ENCODE data around the gene B4GALT1. TPM values are rescaled to one million over a fixed set of nuclear protein-coding genes. Genes with fewer than 3 reads are reported as not detected.

Gene B4GALT1
- total and polyA plus RNA-seq, 2 donors from 2014 or later: 33.0 to 163 TPM

- peaks cover 0 to 45% (median 33%) of the 10 kb centered on the region in 3 donors for H3K4me1 ChIP-seq (ENCODE audit: control insufficient read depth in 2 of 3, insufficient read depth in 2 of 3, low read depth in 1 of 3, low read length in 3 of 3)
- DNase-seq: peak in 2 of 5 donors; percentile 46 to 71
- peak overlapping the region; percentile 72 to 78 for H3K27ac ChIP-seq (ENCODE audit: low read depth in 2 of 2, low read length in 2 of 2)
Observed at GRCh38 chr9:33151007-33151557, 16.1 kb downstream of the B4GALT1 start.

GRCh38 chr9:33148367-33149014, 18.6 kb downstream of the B4GALT1 start:
- H3K9me3 ChIP-seq (ENCODE audit: control insufficient read depth in 2 of 3, insufficient read depth in 1 of 3, low read length in 3 of 3): no peaks in the 10 kb centered on the region
- FAIRE-seq (no peak), DNase-seq (peak in 1 of 5 donors; percentile 5)
- H3K9ac ChIP-seq (ENCODE audit: low read length in 3 of 3): no peak overlapping the region
- no peak for TF ChIP-seq CTCF (IDR thresholded peaks at IDR 0.05; ENCODE audit: borderline replicate concordance, extremely low read depth, insufficient read depth)
- no peaks in the 10 kb centered on the region for H3K36me3 ChIP-seq (ENCODE audit: control insufficient read depth in 2 of 3, insufficient read depth in 3 of 3, low read length in 3 of 3)
- intact Hi-C loops (cut with DNase I): no loop called here
- no peaks in the 10 kb centered on the region for H3K27me3 ChIP-seq (ENCODE audit: control insufficient read depth, insufficient read depth, low read length)
- H3K4me3 ChIP-seq (ENCODE audit: low read length in 3 of 3): no peak overlapping the region
- no peak overlapping the region for H3K27ac ChIP-seq (ENCODE audit: low read depth in 2 of 2, low read length in 2 of 2)
- H3K4me1 ChIP-seq (ENCODE audit: control insufficient read depth in 2 of 3, insufficient read depth in 2 of 3, low read depth in 1 of 3, low read length in 3 of 3): peaks cover 0 to 53% (median 43%) of the 10 kb centered on the region in 3 donors

More at GRCh38 chr9:33151007-33151557, 16.1 kb downstream of the B4GALT1 start:
- no peak for FAIRE-seq
- Histone ChIP-seq H3K4me3 (ENCODE audit: low read length in 3 of 3) (peak overlapping the region in 1 of 3 donors; percentile 36), H3K36me3 (ENCODE audit: control insufficient read depth in 2 of 3, insufficient read depth in 3 of 3, low read length in 3 of 3) (no peaks in the 10 kb centered on the region), H3K27me3 (ENCODE audit: control insufficient read depth, insufficient read depth, low read length) (no peaks in the 10 kb centered on the region), H3K9me3 (ENCODE audit: control insufficient read depth in 2 of 3, insufficient read depth in 1 of 3, low read length in 3 of 3) (no peaks in the 10 kb centered on the region), H3K9ac (ENCODE audit: low read length in 3 of 3) (peak overlapping the region in 1 of 3 donors; percentile 23)
- TF ChIP-seq CTCF (IDR thresholded peaks at IDR 0.05; ENCODE audit: borderline replicate concordance, extremely low read depth, insufficient read depth): no peak
- intact Hi-C loops (cut with DNase I): no loop called here

GRCh38 chr9:33147416-33148169, 19.5 kb downstream of the B4GALT1 start:
- no peak overlapping the region for H3K4me3 ChIP-seq (ENCODE audit: low read length in 3 of 3)
- H3K9me3 ChIP-seq (ENCODE audit: control insufficient read depth in 2 of 3, insufficient read depth in 1 of 3, low read length in 3 of 3): no peaks in the 10 kb centered on the region
- no peaks in the 10 kb centered on the region for H3K27me3 ChIP-seq (ENCODE audit: control insufficient read depth, insufficient read depth, low read length)
- no peak overlapping the region for H3K27ac ChIP-seq (ENCODE audit: low read depth in 2 of 2, low read length in 2 of 2)
- FAIRE-seq (no peak), DNase-seq (peak in 1 of 5 donors; percentile 10)
- intact Hi-C loops (cut with DNase I): no loop called here
- H3K36me3 ChIP-seq (ENCODE audit: control insufficient read depth in 2 of 3, insufficient read depth in 3 of 3, low read length in 3 of 3): no peaks in the 10 kb centered on the region
- peaks cover 4 to 53% (median 45%) of the 10 kb centered on the region in 3 donors for H3K4me1 ChIP-seq (ENCODE audit: control insufficient read depth in 2 of 3, insufficient read depth in 2 of 3, low read depth in 1 of 3, low read length in 3 of 3)
- no peak overlapping the region for H3K9ac ChIP-seq (ENCODE audit: low read length in 3 of 3)
- TF ChIP-seq CTCF (IDR thresholded peaks at IDR 0.05; ENCODE audit: borderline replicate concordance, extremely low read depth, insufficient read depth): no peak
